CD14-positive monocyte (primary cell): ENCODE data around the gene RABEPK. TPM values are rescaled to one million over a fixed set of nuclear protein-coding genes. Genes with fewer than 3 reads are reported as not detected.
A peak's percentile ranks its signal among the peaks of the same experiment; 100 is the strongest.

Source experiments
- DNase-seq, 3 donors: peaks; one replicate each; pipeline ENCODE4 v3.0.0-alpha.2; 2011 to 2022
- H2AFZ ChIP-seq: 2 replicates; pipeline ENCODE4 v1.6.0; 2012; ENCODE audit warnings: mild to moderate bottlenecking, low read depth, low read length, inconsistent platforms; ENCODE audit not compliant: insufficient read depth, poor library complexity, severe bottlenecking
- H3K27ac ChIP-seq, 2 donors: 1 replicate in 1 of 2; 2 replicates in 1 of 2; pipeline ENCODE4 v1.5.1; 2012 to 2013; ENCODE audit warnings: low read length in 2 of 2, control low read depth in 1 of 2, inconsistent platforms in 1 of 2, low read depth in 1 of 2, mild to moderate bottlenecking in 1 of 2
- H3K27me3 ChIP-seq, 2 donors: one replicate each; pipeline versions ENCODE4 v1.6.0 to v1.6.1; 2011 to 2013; ENCODE audit warnings: low read length in 2 of 2; ENCODE audit not compliant: control insufficient read depth in 2 of 2, insufficient read depth in 2 of 2
- H3K36me3 ChIP-seq, 2 donors: replicated peaks in 1 of 2; 1 replicate in 1 of 2; 2 replicates in 1 of 2; pipeline versions ENCODE4 v1.5.1 to v1.6.1; 2012 to 2013; ENCODE audit warnings: low read length in 2 of 2, control low read depth in 1 of 2, inconsistent platforms in 1 of 2, mild to moderate bottlenecking in 1 of 2; ENCODE audit not compliant: insufficient read depth in 2 of 2, control insufficient read depth in 1 of 2
- H3K4me1 ChIP-seq, 2 donors: 1 replicate in 1 of 2; 2 replicates in 1 of 2; pipeline versions ENCODE4 v1.5.1 to v1.6.1; 2012 to 2013; ENCODE audit warnings: low read length in 2 of 2, control low read depth in 1 of 2, inconsistent platforms in 1 of 2, mild to moderate bottlenecking in 1 of 2, moderate library complexity in 1 of 2; ENCODE audit not compliant: insufficient read depth in 2 of 2, control insufficient read depth in 1 of 2
- H3K4me2 ChIP-seq: replicated peaks from 2 replicates; pipeline ENCODE3; 2012; ENCODE audit warnings: low read length, moderate library complexity, mild to moderate bottlenecking; ENCODE audit not compliant: poor library complexity, severe bottlenecking; ENCODE audit errors: extremely low read depth
- H3K4me3 ChIP-seq, 3 experiments: fragments of 200-600 bp in 1 of 3; sonication (generic) in 1 of 3; replicated peaks in 1 of 3; 1 replicate in 2 of 3; 2 replicates in 1 of 3; pipeline ENCODE4 v1.5.1; 2011 to 2013; ENCODE audit warnings: low read length in 3 of 3, mild to moderate bottlenecking in 3 of 3, control low read depth in 2 of 3, low read depth in 2 of 3, inconsistent platforms in 1 of 3, moderate library complexity in 1 of 3
- H3K79me2 ChIP-seq: 2 replicates; pipeline ENCODE4 v1.6.0; 2012; ENCODE audit warnings: mild to moderate bottlenecking, control low read depth, inconsistent platforms, low read length, moderate library complexity; ENCODE audit not compliant: insufficient read depth
- H3K9ac ChIP-seq: 2 replicates; pipeline ENCODE4 v1.6.0; 2017; ENCODE audit warnings: low read length, mild to moderate bottlenecking; ENCODE audit not compliant: insufficient read depth, poor library complexity, severe bottlenecking
- H3K9me3 ChIP-seq, 2 donors: replicated peaks in 1 of 2; 1 replicate in 1 of 2; 2 replicates in 1 of 2; pipeline versions ENCODE4 v1.5.1 to v1.6.1; 2012 to 2013; ENCODE audit warnings: low read length in 2 of 2, control low read depth in 1 of 2; ENCODE audit not compliant: control insufficient read depth in 1 of 2, insufficient read depth in 1 of 2
- H4K20me1 ChIP-seq: 2 replicates; pipeline ENCODE4 v1.6.0; 2012; ENCODE audit warnings: mild to moderate bottlenecking, low read length, control low read depth, moderate library complexity; ENCODE audit not compliant: insufficient read depth
- H3K27ac Mint-ChIP-seq, 7 donors: one replicate each; pipeline ENCODE4 v1.8.0; 2020; ENCODE audit warnings: mild to moderate bottlenecking in 7 of 7, mixed read lengths in 7 of 7, moderate library complexity in 6 of 7, inconsistent platforms in 2 of 7
- H3K27me3 Mint-ChIP-seq, 3 donors: one replicate each; pipeline ENCODE4 v1.8.0; 2021 to 2022; ENCODE audit warnings: low read depth in 3 of 3, mild to moderate bottlenecking in 3 of 3, mixed read lengths in 3 of 3, moderate library complexity in 3 of 3, inconsistent platforms in 1 of 3
- H3K36me3 Mint-ChIP-seq, 2 donors: one replicate each; pipeline ENCODE4 v1.8.0; 2020; ENCODE audit warnings: mixed read lengths in 2 of 2, inconsistent platforms in 1 of 2, mild to moderate bottlenecking in 1 of 2
- H3K4me1 Mint-ChIP-seq: one replicate; pipeline ENCODE4 v1.8.0; 2020; ENCODE audit warnings: mild to moderate bottlenecking, mixed read lengths
- H3K4me3 Mint-ChIP-seq, 2 donors: one replicate each; pipeline ENCODE4 v1.8.0; 2020; ENCODE audit warnings: mild to moderate bottlenecking in 2 of 2, mixed read lengths in 2 of 2, moderate library complexity in 1 of 2
- H3K9me3 Mint-ChIP-seq, 7 donors: one replicate each; pipeline ENCODE4 v1.8.0; 2020 to 2022; ENCODE audit warnings: mixed read lengths in 7 of 7, mild to moderate bottlenecking in 6 of 7, moderate library complexity in 6 of 7, inconsistent platforms in 2 of 7
- WGBS: methylation state at CpG from one replicate; pipeline ENCODE4 v1.1.5; 2013; ENCODE audit warnings: missing lambda C conversion rate; ENCODE audit not compliant: insufficient coverage; 5-methylcytosine and 5-hydroxymethylcytosine counted together
- intact Hi-C, 2 donors: fragments of 100-400 bp; cut with micrococcal nuclease; formaldehyde crosslinking; loops; one replicate each; pipeline versions ENCODE4 v1.15.0 to v1.15.1; 2023
- polyA plus RNA-seq, 3 donors: library from polyadenylated mRNA; depleted of rRNA in 1 of 3; unstranded in 2 of 3; stranded (reverse) in 1 of 3; fragments of 300-500 nt in 2 of 3; fragments of >200 nt in 1 of 3; fragmentation: Illumina TruSeq in 2 of 3; gene quantifications; 1 replicate in 2 of 3; 2 replicates in 1 of 3; pipeline ENCODE4 v1.2.3, GENCODE V29; 2012 to 2021
- TF ChIP-seq, protein P1 (sequence below): fragments of 200-600 bp; IDR thresholded peaks from one replicate; pipeline ENCODE4 v1.8.0; 2022; ENCODE audit warnings: antibody characterized with exemption, mild to moderate bottlenecking

The RABEPK gene
- polyA plus RNA-seq, 3 donors = 9.5 to 18.5 (median 17.5) TPM

DNA sequence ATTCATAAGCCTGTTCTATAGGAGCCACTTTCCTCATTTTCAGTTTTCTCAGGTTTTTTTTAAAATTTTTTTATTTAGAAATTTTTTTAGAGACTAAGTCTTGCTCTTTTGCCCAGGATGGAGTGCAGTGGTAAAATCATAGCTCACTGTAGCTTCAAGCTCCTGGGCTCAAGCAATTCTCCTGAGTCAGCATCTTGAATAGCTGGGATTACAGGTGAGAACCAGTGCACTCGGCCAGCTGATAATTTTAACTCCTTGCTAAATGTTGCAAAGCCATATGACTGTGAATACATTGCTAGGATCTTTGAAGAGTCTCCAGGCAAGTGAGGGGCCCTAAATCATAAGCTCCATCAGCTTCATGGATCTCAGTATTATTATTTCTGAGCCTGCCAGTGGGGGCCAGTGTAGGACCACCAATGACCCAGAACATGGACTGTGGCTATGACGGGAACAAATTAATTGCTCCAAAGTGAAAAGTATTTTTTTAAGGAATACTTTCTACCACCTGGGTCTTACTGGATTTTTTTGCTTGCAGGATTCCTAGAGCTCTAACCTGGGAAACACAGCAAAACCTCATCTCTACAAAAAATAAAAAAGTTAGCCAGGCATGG lies 55.5 kb downstream of the RABEPK start:
- Histone ChIP-seq H3K9ac (no peak overlapping the region), H3K27ac (no peak overlapping the region), H3K4me3 (no peak overlapping the region), H4K20me1 (no peaks in the 10 kb centered on the region), H3K36me3 (no peaks in the 10 kb centered on the region), H3K79me2 (peaks cover 6% of the 10 kb centered on the region), H3K9me3 (no peaks in the 10 kb centered on the region), H2AFZ (no peak overlapping the region), H3K27me3 (no peaks in the 10 kb centered on the region), H3K4me1 (peaks cover 35 to 39% of the 10 kb centered on the region in 2 donors), H3K4me2 (no peak overlapping the region)
- Mint-ChIP-seq H3K9me3 (peaks cover 0 to 1% (median 0%) of the 10 kb centered on the region in 7 donors), H3K27me3 (no peaks in the 10 kb centered on the region), H3K4me1 (peaks cover 37% of the 10 kb centered on the region), H3K27ac (no peak overlapping the region), H3K4me3 (no peak overlapping the region), H3K36me3 (peaks cover 0 to 1% of the 10 kb centered on the region in 2 donors)
- TF ChIP-seq, protein P1, sequence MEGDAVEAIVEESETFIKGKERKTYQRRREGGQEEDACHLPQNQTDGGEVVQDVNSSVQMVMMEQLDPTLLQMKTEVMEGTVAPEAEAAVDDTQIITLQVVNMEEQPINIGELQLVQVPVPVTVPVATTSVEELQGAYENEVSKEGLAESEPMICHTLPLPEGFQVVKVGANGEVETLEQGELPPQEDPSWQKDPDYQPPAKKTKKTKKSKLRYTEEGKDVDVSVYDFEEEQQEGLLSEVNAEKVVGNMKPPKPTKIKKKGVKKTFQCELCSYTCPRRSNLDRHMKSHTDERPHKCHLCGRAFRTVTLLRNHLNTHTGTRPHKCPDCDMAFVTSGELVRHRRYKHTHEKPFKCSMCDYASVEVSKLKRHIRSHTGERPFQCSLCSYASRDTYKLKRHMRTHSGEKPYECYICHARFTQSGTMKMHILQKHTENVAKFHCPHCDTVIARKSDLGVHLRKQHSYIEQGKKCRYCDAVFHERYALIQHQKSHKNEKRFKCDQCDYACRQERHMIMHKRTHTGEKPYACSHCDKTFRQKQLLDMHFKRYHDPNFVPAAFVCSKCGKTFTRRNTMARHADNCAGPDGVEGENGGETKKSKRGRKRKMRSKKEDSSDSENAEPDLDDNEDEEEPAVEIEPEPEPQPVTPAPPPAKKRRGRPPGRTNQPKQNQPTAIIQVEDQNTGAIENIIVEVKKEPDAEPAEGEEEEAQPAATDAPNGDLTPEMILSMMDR = no peak
- WGBS = 80% methylated on average over 1 of the region's 2 CpGs
- DNase-seq = no peak
- intact Hi-C loops = no loop called here

DNA sequence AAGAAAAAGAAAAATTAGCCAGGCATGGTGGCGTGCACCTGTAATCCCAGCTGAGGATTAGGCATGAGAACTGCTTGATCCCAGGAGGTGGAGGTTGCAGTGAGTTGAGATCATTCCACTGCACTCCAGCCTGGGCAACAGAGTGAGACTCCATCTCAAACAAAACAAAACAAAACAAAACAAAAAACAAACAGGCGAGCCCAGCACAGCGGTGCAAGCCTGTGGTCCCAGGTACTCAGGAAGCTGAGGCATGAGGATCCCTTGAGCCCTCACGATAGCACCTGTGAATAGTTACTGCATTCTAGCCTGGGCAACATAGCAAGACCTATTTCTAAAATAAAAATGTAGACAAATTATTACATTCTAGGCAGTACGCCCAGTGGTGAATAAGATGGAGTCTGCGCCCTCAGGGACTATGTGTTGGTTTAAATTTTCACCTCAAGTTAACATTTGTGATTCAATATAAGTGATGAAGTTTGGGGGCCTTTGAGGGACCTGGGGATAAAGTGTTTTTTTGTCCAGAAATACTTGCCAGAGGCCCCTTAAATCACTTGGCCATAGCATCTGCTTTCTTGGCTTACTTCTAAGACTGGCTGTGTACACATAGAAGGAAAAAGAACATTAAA lies 57.9 kb downstream of the RABEPK start:
- H3K9ac ChIP-seq = no peak overlapping the region

More for the DNA sequence above, 57.9 kb downstream of the RABEPK start:
- DNase-seq = no peak
- no peaks in the 10 kb centered on the region for H3K9me3 ChIP-seq
- peaks cover 15% of the 10 kb centered on the region for H4K20me1 ChIP-seq
- H3K36me3 Mint-ChIP-seq = peaks cover 0 to 1% of the 10 kb centered on the region in 2 donors
- H3K4me3 Mint-ChIP-seq = peak overlapping the region in 1 of 2 donors; percentile 74
- peaks cover 0 to 6% (median 0%) of the 10 kb centered on the region in 7 donors for H3K9me3 Mint-ChIP-seq
- peaks cover 23% of the 10 kb centered on the region for H3K79me2 ChIP-seq
- WGBS = 93% methylated on average over 2 of the region's 6 CpGs
- H3K4me1 ChIP-seq = peaks cover 49 to 53% of the 10 kb centered on the region in 2 donors
- H3K36me3 ChIP-seq = no peaks in the 10 kb centered on the region
- H3K4me2 ChIP-seq = peak overlapping the region; percentile 53
- peak overlapping the region; percentile 51 for H2AFZ ChIP-seq
- no peaks in the 10 kb centered on the region for H3K27me3 ChIP-seq
- peak overlapping the region; percentile 96 to 99 (median 99) for H3K27ac Mint-ChIP-seq
- TF ChIP-seq, protein P1 = no peak
- intact Hi-C loops = no loop called here
- H3K27ac ChIP-seq = peak overlapping the region; percentile 66 to 95
- peaks cover 53% of the 10 kb centered on the region for H3K4me1 Mint-ChIP-seq
- peaks cover 0 to 2% (median 0%) of the 10 kb centered on the region in 3 donors for H3K27me3 Mint-ChIP-seq
- H3K4me3 ChIP-seq = peak overlapping the region in 1 of 3 experiments; percentile 97
